ENCODE data around the gene CXCL1. TPM values are rescaled to one million over a fixed set of nuclear protein-coding genes. Genes with fewer than 3 reads are reported as not detected.

The CXCL1 gene
- total RNA-seq, 1 donor from 2014 or later: 5.7 TPM

DNA sequence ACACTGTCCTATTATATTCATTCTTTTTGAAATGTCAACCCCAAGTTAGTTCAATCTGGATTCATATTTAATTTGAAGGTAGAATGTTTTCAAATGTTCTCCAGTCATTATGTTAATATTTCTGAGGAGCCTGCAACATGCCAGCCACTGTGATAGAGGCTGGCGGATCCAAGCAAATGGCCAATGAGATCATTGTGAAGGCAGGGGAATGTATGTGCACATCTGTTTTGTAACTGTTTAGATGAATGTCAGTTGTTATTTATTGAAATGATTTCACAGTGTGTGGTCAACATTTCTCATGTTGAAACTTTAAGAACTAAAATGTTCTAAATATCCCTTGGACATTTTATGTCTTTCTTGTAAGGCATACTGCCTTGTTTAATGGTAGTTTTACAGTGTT lies 1.6 kb downstream of the CXCL1 start:
- no peak overlapping the region for H3K27ac Mint-ChIP-seq
- peaks cover 11% of the 10 kb centered on the region for H3K4me1 Mint-ChIP-seq (ENCODE audit: unreplicated experiment)
- peaks cover 72% of the 10 kb centered on the region for H3K27me3 Mint-ChIP-seq
- no peaks in the 10 kb centered on the region for H3K36me3 Mint-ChIP-seq
- H3K9me3 Mint-ChIP-seq: no peaks in the 10 kb centered on the region
- peak overlapping the region; percentile 65 for H3K4me3 Mint-ChIP-seq
- no peak for DNase-seq (ENCODE audit: extremely low spot score, unreplicated experiment)
- TF ChIP-seq, protein P1, sequence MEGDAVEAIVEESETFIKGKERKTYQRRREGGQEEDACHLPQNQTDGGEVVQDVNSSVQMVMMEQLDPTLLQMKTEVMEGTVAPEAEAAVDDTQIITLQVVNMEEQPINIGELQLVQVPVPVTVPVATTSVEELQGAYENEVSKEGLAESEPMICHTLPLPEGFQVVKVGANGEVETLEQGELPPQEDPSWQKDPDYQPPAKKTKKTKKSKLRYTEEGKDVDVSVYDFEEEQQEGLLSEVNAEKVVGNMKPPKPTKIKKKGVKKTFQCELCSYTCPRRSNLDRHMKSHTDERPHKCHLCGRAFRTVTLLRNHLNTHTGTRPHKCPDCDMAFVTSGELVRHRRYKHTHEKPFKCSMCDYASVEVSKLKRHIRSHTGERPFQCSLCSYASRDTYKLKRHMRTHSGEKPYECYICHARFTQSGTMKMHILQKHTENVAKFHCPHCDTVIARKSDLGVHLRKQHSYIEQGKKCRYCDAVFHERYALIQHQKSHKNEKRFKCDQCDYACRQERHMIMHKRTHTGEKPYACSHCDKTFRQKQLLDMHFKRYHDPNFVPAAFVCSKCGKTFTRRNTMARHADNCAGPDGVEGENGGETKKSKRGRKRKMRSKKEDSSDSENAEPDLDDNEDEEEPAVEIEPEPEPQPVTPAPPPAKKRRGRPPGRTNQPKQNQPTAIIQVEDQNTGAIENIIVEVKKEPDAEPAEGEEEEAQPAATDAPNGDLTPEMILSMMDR (conservative IDR thresholded peaks at IDR 0.05): no peak

DNA sequence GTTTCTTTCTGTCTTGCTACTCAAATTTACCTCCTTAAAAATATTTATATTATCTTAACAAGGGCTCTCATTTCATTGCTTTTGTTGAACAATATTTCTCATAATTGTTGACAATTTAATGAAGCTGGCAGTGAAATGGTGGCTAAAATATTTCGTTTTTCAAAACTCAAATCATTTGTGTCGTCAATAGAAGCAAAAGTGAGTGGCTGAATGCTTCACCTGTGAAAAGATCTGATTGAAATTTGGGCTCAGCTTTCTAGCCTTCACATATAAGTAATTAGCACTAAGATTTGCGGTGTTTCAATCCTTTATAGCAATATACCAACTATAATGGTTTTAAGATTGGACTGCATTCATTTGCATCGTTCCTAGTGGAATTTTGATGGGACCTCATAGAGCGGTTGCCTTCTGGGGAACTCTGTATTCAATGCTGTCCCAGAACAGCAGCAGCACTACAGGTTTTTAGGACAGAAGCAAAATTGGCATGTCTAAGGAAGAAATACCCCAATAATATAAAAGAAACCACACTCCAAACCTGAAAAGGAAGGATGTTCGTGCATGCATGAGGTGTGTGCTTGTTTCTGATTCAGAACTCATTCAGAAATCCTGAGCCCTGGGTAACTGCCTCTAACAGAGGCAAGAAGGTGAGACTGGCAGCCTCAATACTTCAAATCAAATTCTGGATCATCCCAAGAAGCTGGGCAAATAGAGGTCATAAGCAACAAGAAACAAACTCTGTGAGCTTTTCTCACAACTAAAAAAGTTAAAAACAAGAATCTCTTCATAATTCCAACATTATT lies 2.5 kb downstream of the CXCL1 start:
- no peak overlapping the region for H3K4me3 Mint-ChIP-seq
- H3K4me1 Mint-ChIP-seq (ENCODE audit: unreplicated experiment): peaks cover 11% of the 10 kb centered on the region
- DNase-seq (ENCODE audit: extremely low spot score, unreplicated experiment): no peak
- H3K36me3 Mint-ChIP-seq: no peaks in the 10 kb centered on the region
- TF ChIP-seq, protein P1 (conservative IDR thresholded peaks at IDR 0.05): no peak
- no peak overlapping the region for H3K27ac Mint-ChIP-seq
- H3K9me3 Mint-ChIP-seq: no peaks in the 10 kb centered on the region
- peaks cover 68% of the 10 kb centered on the region for H3K27me3 Mint-ChIP-seq

DNA sequence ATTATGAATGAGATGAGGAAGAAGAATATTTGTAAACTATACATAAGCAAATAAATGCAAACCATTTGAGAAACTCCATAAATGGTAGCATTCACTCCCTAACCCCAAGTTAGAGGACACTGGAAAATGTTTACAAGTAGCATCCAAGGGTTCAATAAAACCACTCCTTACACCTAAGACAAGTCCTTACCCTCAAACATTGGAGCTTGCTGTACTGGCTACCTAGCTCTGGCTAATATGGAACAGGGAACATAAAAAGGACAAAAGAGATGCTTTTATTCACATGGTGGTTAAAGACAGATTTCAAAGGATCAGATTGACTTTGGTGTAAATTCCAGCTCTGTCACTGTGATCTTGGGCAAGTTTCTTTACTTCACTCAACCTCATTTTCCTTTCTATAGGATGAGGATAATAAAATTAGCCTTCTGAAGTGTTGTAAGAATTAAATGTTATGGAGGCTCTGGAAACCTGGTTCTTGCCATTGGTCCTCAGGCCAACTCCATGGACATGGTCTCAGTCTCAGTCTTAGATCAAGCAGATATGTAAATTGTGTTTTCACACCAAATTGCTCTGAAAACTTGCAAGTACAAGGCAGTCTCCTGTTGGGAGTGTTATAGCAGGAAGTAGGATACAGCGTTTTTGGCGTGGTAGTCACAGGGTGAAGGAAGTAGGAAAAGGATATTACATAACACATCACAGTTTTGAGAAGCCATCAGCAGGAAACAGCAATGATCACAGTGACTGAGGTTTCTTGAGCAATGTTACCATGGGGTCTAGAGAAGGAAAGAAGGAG lies 3.3 kb downstream of the CXCL1 start:
- no peak for DNase-seq (ENCODE audit: extremely low spot score, unreplicated experiment)
- Mint-ChIP-seq H3K36me3 (no peaks in the 10 kb centered on the region), H3K4me1 (ENCODE audit: unreplicated experiment) (peaks cover 11% of the 10 kb centered on the region), H3K4me3 (no peak overlapping the region), H3K9me3 (no peaks in the 10 kb centered on the region), H3K27me3 (peaks cover 60% of the 10 kb centered on the region), H3K27ac (no peak overlapping the region)
- TF ChIP-seq, protein P1 (conservative IDR thresholded peaks at IDR 0.05): no peak

DNA sequence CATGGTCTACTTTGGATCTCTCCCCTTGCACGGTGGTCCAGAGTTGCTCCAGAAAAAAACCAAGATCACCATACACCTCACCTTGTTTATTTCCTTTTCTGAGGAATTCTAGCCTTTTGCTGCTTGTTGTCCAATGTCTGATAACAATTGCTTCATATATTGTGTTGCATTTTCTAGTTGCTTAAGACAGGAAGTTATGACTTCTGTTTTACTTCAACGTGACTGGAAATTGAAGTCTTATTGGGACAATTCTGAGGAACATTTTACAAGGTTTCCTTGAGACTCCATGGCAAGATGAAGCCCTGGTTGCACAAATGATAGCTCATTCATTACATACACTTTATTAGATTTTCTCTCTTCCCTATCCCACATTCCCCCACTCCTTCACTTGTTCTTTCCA lies 5.2 kb downstream of the CXCL1 start:
- peaks cover 48% of the 10 kb centered on the region for H3K27me3 Mint-ChIP-seq
- H3K9me3 Mint-ChIP-seq: no peaks in the 10 kb centered on the region
- H3K36me3 Mint-ChIP-seq: no peaks in the 10 kb centered on the region
- no peak overlapping the region for H3K4me3 Mint-ChIP-seq
- H3K4me1 Mint-ChIP-seq (ENCODE audit: unreplicated experiment): peaks cover 11% of the 10 kb centered on the region
- DNase-seq (ENCODE audit: extremely low spot score, unreplicated experiment): no peak
- H3K27ac Mint-ChIP-seq: no peak overlapping the region
- TF ChIP-seq, protein P1 (conservative IDR thresholded peaks at IDR 0.05): no peak

DNA sequence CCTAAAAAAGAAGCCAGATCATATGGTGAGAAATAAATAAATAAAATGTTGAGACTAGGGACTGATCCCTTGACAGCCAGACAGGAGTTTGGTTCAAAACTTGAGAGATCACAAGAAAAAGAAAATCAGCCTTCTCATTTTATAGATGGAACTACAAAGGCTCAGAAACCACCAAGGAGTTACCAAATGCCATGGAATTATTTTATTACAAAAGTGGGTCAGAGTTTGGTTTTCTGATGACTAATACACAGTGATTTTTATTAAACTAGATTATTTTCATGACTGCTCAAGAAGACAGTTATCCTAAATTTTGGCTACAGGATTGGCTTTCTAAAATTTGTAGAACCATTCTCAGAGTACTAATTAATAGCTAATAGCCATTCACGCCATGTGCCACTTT lies 6.2 kb downstream of the CXCL1 start:
- DNase-seq (ENCODE audit: extremely low spot score, unreplicated experiment): no peak
- Mint-ChIP-seq H3K4me1 (ENCODE audit: unreplicated experiment) (peaks cover 6% of the 10 kb centered on the region), H3K36me3 (no peaks in the 10 kb centered on the region), H3K27me3 (peaks cover 38% of the 10 kb centered on the region), H3K9me3 (no peaks in the 10 kb centered on the region), H3K4me3 (no peak overlapping the region), H3K27ac (no peak overlapping the region)
- TF ChIP-seq, protein P1 (conservative IDR thresholded peaks at IDR 0.05): no peak

Data from type B pancreatic cell (in vitro differentiated cells).